Dermis blood vessel endothelial cell (primary cell): Measurements from ENCODE around the gene ADGRF1. TPM values are rescaled to one million over a fixed set of nuclear protein-coding genes. Genes with fewer than 3 reads are reported as not detected.

Experiments used
- DNase-seq: peaks from one replicate; pipeline ENCODE4 v3.0.0; 2010
- total RNA-seq: library from RNA; depleted of rRNA; stranded (reverse); fragments of >200 nt; gene quantifications from 2 replicates; pipeline ENCODE4 v1.2.3, GENCODE V29; 2014

ADGRF1 gene
- total RNA-seq, 1 donor from 2014 or later = under 0.01 TPM

GRCh38 chr6:46974786-46975185 lies 67.3 kb downstream of the ADGRF1 start:
- DNase-seq = no peak

- DNase-seq = no peak
These were observed 69.1 kb downstream of the ADGRF1 start for GRCh38 chr6:46973029-46973428.

GRCh38 chr6:46972531-46972930 lies 69.6 kb downstream of the ADGRF1 start:
- no peak for DNase-seq

- DNase-seq = no peak
These were observed 72.9 kb downstream of the ADGRF1 start for GRCh38 chr6:46969206-46969605.

- DNase-seq = no peak
These were observed 74.2 kb downstream of the ADGRF1 start for GRCh38 chr6:46967826-46968349.

- DNase-seq = no peak
These were observed 77.2 kb downstream of the ADGRF1 start for GRCh38 chr6:46964716-46965519.

GRCh38 chr6:46963626-46964025 lies 78.5 kb downstream of the ADGRF1 start:
- no peak for DNase-seq

- no peak for DNase-seq
These were observed 79.1 kb downstream of the ADGRF1 start for GRCh38 chr6:46963039-46963438.

- DNase-seq = no peak
These were observed 80.4 kb downstream of the ADGRF1 start for GRCh38 chr6:46961711-46962110.

GRCh38 chr6:46961232-46961631 lies 80.9 kb downstream of the ADGRF1 start:
- DNase-seq = no peak

GRCh38 chr6:46959419-46959818 lies 82.7 kb downstream of the ADGRF1 start:
- no peak for DNase-seq

GRCh38 chr6:46956409-46956808 lies 85.7 kb downstream of the ADGRF1 start:
- DNase-seq = no peak

- DNase-seq = peak; percentile 72
These were observed 87.2 kb downstream of the ADGRF1 start for GRCh38 chr6:46954837-46955451.

GRCh38 chr6:46953921-46954320 lies 88.2 kb downstream of the ADGRF1 start:
- no peak for DNase-seq

- DNase-seq = peak; percentile 40
These were observed 92.4 kb downstream of the ADGRF1 start for GRCh38 chr6:46949632-46950280.

- peak; percentile 100 for DNase-seq
These were observed 93.4 kb downstream of the ADGRF1 start for GRCh38 chr6:46948699-46949098.

Other genes starting within 250 kb of the ADGRF1 start
- gene MEP1A, start 248.9 kb downstream of the ADGRF1 start, total RNA-seq = not detected in 2 replicates
- 140 and 211 TPM in 2 replicates for gene ADGRF5, start 120.4 kb downstream of the ADGRF1 start, total RNA-seq